HG03039 (cell line): Measurements from ENCODE around the gene IER5L.
"Not testable (repeated sequence)": the region's sequence is repeated elsewhere in the genome, so short reads cannot be mapped to it uniquely, and the experiment has no call there.

Experiments
- ATAC-seq: cut with Tn5 transposase; IDR thresholded peaks from one replicate; pipeline ENCODE4 v1.9.1; 2021; ENCODE audit warnings: mild to moderate bottlenecking, moderate library complexity; ENCODE audit not compliant: unreplicated experiment

Gene IER5L

DNA sequence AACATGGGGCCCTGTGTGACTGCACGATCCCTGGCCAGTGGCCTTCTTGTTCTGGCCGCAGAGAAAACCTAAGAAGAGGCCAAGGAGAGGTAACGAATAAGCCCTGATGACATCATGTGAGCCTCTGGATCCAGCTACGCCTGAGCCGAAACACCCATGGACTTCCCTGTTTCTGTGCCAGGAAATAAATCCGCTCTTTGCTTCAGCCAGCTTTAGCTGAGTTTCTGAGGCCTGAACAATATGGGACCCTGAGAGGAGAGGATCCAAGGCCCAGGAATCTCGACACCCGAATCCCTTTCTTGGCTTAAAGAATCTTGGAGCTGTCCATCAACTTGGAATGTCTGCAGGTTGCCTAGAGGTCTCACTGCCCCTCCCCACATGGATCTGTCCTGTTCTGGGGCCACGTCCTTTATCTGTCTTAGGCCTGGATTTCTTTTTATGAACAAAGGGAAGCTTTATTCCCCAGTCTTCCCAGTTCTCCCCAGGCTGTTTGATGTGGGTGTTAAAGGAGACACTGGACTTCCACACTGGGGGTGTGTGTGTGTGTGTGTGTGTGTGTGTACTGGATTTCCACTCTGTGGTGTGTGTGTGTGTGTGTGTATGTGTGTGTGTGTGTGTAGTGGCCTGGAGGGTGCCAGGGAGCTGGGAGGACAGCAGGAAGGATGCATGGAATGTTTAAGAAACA lies 13.7 kb downstream of the IER5L start:
- no peak for ATAC-seq

DNA sequence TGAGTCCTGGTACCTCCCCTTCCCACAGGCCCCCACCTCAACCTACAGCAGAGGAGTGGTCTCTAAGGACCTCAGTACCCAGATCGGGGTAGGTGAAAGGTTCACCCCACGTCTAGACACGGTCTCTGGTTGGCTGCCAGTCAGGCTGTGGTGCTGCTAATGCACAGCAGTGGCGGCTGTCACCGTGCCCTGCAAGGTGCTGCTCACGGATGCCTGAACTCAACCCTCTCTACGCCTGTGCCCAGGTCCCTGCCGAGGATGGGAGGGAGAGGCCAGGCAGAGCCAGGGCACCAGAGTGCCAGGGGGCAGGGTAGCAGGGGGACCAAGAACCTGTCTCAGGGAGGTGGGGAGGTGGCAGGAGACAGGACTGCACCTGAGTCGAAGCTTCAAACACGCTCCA lies 14.3 kb downstream of the IER5L start:
- ATAC-seq, result no peak

DNA sequence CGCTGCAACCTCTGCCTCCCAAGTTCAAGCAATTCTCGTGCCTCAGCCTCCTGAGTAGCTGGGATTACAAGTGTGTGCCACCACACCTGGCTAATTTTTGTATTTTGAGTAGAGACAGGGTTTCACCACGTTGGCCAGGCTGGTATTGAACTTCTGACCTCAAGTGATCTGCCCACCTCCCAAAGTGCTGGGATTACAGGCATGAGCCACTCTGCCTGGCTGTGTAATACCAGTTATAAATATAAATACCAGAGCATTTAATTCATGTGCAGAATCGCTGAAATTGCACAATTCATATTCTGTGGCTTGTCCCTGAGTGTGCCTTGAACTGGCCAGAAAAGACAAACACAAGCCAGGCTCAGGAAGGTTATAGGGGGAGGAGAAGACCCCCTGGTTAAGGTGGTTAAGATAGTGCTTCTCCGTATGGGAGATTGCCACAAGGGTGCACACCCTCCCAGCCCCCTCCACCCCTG lies 14.8 kb downstream of the IER5L start:
- not testable (repeated sequence) for ATAC-seq

DNA sequence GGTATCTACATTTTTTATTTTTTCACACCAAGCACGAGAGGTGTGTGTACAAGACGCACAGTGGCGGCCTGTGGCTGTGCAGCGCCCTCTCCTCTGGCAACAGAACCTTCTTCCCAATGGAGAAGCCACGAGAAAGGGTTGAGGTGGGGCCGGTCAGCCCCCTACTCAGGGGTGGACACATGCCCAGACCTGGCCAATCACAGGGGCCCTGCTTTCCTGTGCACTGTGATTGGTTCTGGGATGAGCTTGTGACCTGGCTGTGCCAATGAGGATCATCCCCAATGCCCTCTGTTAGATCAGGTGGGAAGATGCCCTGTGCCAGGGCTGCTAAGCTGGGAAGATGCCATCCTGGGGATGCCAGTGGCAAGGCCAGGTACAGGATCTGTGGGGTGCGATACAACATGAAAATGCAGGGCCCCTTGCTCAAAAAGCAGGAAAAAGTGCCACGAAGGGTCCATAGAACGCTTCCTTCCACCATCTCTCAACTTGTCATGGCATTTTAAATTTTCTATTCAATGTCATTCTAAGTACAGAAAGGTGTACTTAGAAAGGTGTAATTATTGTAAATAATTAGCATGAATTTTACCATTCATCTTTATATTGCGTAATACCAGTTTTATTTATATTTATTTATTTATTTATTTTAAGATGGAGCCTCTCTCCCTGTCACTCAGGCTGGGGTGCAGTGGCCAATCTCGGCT lies 15.4 kb downstream of the IER5L start:
- no peak for ATAC-seq

DNA sequence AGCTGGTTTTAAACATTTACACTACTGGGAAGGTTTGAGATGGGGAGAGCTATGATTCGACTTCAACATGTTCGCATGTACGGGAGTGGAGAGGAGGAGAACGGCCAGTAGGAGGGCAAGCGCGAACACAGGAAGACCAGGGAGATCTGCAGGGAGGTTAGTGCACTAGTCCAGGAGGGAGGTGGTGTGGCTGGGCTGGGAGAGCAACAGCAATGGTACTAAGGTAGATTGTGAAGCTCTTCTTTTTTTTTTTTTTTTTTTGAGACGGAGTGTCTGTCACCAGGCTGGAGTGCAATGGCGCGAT lies 16.6 kb downstream of the IER5L start:
- no peak for ATAC-seq

DNA sequence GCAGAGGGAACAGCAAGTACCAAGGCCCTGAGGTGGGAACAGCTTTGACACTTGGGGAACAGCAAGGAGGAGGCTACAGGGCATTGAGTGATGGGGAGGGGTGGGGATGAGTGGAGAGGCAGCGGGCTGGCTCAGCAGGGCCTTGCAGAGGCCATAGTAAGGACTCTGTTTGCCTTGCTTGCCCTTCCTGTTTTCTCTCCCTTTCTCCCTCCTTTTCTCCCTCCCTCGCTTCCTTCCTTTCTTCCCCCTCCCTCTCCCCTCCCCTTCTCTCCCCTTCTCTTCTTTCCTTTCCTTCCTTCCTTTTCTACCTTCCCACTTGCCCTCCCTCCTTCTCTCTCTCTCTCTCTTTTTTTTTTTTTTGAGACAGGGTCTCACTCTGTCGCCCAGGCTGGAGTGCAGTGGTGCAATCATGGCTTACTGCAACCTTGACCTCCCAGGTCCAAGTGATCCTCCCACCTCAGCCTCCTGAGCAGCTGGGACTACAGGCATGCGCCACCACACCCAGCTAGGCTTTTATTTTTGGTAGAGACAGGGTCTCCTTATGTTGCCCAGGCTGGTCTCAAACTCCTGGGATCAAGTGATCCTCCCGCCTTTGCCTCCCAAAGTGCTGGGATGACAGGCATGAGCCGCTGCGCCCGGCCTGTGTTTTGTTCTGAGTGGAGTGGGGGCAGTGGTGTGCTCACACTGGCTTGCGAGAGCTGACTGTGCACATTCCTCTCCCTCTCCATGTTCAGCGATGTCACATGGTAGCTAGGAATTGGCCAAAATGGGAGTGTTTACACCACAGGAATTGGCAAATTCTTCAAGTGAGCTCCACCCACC lies 17.1 kb downstream of the IER5L start:
- no peak for ATAC-seq

DNA sequence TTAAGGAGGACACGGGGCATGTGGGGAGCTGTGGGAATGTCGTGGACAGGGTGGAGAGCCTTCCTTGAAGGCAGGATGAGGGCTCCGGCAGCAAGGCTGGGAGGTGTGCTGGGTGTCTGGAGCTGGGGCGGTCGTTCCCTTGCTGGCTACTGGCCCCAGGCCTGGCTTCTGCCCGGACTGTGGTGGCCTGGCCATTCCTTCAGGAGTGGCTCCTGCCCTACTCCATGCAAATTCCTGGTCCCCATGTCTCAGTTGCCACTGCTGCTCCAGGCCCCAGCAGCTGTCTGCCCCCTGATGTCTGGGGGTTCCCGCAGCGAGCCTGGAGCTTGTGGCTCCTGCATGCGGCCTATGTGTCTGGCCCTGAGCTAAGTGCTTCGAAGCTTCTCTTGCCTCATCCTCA lies 21.9 kb downstream of the IER5L start:
- no peak for ATAC-seq

DNA sequence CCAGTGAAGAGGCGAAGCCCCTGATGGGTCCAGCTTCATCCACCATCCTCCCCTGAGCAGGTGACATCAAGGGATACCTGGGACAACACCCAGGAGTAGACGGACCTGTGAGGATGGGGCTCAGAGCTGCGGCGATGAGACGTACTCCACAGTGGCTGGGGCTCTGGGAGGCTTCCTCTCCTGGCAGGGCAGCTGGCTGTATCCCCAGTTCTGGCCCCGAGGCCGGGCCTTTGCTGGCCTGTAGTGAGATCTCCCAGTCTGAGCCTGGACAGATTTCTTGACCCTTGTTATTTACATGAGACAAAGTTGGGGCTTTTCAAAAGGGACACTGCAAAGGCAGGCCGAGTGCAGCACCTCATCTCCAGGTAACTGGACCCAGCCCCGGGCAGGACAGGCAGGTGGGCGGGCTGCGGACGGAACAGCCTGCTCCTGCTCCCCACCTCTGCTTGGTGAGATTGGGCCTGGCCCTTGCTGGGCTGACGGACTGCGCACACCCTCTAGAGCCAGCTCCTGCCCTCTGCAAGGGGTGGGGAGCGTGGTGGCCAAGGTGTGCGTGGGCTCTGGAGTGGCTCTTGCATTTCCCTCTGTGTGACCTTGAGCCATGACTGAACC lies 23.1 kb downstream of the IER5L start:
- no peak for ATAC-seq

DNA sequence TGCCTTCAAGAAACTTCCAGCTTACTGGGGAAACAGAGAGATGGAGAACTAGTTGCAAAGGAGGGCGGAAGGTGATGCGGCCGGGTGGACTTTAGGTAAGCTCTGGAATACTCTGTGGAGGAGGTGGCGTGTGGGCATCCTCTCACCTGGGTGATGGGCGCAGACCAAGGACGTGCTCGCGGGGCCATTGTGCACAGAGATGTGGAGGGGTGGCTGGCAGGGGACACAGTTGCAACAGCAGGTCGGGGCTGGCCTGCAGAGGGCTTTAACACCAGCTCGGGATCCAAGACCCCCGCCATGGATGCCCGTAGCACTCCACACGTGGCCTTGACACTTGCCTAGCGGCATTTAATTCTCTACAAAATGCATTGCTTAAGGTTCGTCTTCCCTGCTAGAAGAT lies 26.6 kb downstream of the IER5L start:
- ATAC-seq, result no peak

DNA sequence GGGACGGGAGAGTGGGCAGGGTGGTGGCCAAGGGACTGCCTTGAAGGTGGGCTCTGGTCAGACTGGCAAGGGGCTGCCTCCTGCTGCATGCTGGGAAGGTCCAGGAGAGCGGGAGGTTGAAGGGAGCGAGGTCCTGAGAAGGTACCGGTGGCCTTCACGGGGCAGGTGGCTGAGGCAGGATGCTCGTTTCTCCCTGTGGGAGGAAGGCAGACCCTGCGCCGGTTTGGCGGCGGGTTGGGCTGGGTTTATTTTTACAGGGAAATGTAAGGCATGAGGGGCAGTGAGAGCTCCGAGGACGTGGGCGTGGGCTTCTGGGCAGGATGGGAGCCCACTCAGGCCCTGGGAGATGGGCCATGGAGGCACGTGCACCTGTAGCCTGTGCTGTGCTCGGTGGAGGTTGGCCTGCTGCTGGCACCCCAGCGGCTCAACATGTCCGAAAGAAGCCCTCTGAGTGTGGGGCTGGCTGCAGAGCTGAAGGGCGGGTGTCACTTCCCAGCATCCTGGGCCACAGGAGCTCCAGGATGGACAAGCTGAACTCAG lies 27.3 kb downstream of the IER5L start:
- ATAC-seq, result no peak

DNA sequence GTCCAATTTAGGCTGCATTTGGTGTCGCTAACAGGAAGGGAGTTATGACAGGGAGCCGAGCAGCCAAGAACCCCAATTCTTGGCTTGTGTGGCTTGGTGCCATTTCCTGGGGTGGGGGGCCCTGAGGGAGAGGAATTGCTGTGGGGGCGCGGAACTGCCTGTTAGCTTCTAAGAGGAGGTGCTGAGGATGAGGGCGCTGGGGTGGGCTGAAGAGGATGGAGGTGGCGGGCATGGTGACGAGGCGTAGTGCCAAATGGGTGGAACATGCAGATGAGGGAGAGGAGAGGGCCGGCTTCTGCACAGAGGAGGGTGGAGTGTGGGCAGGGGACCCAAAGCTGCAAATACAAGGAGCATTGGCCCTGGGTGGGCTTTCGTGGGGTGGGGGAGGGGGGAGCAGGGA lies 27.9 kb downstream of the IER5L start:
- ATAC-seq, result no peak

DNA sequence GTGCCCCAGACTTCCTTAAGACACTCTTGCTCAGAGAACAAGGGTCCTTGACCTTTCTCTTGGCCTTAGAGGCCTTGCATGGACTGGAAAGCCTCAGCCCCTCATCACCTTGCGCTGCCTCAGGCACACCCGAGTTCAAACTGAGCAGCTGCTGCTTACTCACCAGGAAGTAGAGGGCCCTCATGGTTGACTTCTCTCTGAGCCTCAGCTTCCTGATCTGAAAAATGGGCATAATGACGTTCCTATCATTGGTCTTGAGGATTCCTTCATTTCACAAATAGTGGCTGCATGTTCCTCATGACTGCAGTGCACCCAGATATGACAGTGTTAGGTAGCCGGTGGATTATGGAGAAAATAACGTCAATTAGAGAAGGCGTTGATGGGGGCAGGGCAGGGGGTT lies 28.6 kb downstream of the IER5L start:
- no peak for ATAC-seq

DNA sequence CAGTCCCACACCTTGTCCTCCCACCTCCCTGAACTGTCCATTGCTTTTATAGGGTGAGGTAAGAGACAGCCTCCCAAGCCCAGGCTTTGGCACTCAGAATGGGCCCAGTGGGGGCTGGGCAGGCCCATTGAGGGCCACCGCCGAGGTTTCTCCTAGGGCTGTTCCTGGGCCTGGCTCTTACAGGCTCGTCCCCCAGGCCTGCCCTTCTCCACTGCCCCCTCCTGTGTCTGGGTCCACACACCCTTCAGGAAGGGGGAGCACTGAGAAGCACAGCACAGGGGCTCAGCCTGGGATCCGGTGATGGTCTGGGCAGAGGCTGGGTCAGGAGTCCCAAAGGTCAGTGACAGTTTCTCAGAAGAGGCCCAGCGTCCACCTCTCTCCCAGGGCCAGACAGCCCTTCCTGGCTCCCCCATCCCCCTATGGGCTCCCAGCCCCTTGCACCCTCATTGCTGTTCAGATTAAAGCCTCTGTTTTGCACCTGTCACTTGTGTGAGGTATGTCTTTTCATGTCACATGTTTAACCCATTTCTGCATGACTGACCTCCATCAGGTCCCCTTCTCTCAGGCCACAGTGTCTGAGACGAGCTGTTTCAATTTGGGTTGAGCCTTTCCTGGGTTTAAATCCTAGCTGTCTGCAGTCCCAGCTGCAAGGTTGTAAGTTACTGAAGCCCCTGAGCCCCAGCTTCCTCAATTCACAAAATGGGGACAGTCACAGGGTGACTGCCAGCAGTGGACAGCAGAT lies 29.4 kb downstream of the IER5L start:
- ATAC-seq, result no peak

DNA sequence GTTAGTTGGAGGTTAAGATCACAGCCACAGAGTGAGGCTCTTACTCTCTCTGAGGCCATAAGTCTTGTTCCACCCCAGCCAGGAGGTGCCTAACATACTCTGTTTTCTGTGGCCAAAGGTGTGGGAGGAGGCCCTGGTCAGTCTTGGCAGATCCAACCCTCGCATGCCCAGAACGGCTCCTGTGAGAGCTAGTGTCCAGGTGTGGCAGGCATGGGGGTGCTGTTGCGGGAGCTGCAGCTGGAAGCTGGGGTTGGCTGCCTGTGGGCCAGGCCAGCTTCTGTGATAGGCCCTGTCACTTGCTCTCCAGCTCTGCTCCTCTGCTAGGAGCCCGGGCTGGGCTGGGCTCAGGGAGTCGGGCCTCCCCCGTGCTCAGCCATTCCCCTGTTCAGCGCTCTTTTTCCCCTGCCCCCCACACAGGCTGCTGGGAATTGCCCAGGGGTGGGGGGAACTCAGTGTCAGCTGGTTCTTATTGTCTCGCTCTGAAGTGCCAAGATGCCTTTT lies 31.6 kb downstream of the IER5L start:
- no peak for ATAC-seq

DNA sequence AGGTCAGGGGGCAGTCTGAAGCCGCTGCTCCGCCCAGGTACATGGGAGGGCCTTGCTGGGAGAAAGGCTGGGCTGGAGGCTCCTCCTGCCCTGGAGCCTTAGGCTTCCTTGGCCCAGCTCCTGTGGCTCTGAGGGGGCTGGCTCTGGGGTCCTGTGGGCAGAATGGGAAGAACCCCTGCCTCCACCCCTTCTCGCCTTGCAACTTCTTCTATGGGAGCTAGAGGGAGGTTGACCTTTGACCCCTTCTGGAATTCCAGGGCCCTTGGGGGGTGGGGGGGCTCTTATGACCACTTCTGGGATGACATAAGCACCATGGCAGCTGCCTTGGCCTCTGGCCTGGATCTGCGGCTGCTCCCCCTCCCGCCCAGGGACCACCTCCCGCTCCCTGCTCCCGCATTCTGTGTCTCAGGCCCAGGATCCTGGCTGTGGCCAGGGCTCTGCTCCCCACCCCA lies 32.2 kb downstream of the IER5L start:
- ATAC-seq, result no peak

DNA sequence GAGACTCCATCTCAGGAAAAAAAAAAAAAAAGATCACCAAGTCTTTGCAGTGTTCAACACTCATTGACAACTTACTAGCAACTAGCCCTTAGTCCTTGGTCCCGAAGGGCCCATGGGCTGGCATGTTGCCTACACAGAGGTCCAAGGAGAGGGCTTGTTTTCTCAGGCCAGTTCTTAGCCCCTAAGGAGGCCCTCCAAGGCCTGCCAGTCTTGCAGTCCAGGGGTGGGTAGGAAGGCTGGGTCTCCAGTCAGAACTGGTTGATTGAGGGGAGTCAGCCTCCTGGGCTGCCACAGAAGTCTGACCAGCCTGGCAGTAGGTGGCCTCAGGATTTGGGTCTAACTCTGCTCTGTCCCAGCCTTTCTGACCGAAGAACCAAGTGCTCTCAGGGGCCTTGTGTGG lies 32.7 kb downstream of the IER5L start:
- ATAC-seq, result no peak

DNA sequence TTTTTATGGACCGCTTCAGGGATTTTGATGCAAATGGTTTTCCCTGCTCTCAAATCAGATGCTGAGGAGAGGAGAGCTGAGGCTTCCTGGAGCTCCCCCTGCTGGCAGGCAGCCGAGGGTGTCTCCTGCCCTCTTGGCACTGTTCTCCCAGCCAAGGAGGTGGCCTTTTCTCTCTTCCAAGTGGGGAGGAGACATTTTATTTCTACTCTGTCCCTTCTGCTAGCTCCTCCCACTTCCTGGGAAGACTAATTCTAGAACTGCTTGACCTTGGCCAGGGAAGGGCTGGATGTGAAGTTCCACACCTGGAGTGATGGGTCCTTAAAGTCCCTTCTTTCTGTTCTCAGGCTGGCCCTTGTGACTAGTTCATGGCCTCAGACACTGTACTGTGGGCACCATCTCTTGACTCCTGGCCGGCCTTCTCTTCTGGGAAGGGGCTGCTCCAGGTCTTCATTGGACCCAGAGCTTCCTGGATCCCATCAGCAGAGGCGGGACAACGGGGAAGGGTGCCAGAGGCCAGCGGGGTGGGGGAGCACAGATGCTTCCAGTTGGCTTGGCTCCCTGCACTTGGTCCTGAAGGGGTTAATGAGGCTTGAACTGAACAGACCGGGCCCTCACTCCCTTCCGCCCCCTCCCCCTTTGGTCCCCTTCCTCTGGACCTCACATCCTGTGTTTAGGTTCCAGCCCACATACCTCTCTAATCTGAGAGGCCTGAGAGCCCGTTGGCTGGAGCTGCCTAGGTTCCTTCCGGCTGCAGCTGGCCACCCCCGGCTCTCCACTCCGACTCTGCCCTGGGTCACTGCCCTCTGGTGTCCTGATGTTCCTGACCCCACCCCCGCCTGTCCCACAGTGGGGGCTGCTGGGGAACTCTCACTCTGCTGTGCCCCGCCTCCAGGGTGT lies 34.8 kb downstream of the IER5L start:
- ATAC-seq, result no peak

DNA sequence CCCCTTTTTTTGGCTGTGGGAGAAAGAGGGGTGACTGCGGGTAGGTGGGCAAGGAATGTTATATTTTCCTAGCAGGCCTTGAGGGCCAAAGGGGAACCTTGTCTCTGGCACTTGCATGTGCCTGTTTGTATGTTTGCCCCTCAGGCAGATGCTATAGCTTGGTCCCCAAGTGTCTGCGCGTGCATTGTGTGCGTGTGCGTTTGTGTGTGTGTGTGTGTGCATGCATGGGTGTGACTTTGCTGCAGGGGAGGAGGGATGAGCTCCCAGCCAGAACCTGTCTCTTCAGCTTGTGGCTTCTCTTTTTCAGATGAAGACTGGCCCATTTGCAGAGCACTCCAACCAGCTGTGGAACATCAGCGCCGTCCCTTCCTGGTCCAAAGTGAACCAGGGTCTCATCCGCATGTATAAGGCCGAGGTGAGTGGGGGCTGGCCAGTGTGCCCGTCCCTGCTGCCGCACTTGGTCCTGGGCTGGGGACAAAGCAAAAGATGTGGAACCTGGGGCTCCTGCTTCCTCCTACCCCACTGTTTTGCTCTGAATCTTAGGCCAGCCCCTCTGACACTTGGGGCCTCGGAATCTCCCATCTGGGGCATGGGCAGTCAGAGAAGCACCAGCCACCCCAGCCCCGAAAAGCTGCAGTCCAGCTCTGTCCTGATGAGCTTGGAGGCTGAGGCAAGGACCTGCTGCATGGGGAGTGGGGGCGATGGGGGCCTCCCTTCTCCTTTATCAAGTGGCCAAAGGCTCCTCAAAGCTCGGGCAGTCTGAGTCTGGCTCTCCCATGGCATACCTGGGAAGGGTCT lies 35.7 kb downstream of the IER5L start:
- ATAC-seq, result no peak
